KBM-7 (cell line): ENCODE data around the gene BTBD17.
A peak's percentile ranks its signal among the peaks of the same experiment; 100 is the strongest.
"Not testable (repeated sequence)": the region's sequence is repeated elsewhere in the genome, so short reads cannot be mapped to it uniquely, and the experiment has no call there.

Source experiments
- DNase-seq: peaks from one replicate; pipeline ENCODE4 v3.0.0-alpha.2; 2015
- in situ Hi-C: fragments of 300-500 bp; cut with MboI; formaldehyde crosslinking; loops from 2 replicates; pipeline ENCODE4 v1.14.3; 2020; ENCODE audit warnings: low sequenced_read_pairs, low pct_unique_long_range_greater_than_20kb, mixed read lengths

Gene BTBD17

GRCh38 chr17:74361230-74362068 lies at the start of gene BTBD17:
BTBD17 (minus strand) TSS chr17:74361868; CDS start chr17:74361819, 49 bp downstream.
- in situ Hi-C loops: no loop called here
- no peak for DNase-seq

- no peak for DNase-seq
- in situ Hi-C loops: no loop called here
Observed at GRCh38 chr17:74410001-74410443, 48.4 kb upstream of the BTBD17 start.

- in situ Hi-C loops: no loop called here
- DNase-seq: no peak
Observed at GRCh38 chr17:74408815-74409214, 47.1 kb upstream of the BTBD17 start.

- in situ Hi-C loops: no loop called here
- DNase-seq: no peak
Observed at GRCh38 chr17:74408262-74408661, 46.6 kb upstream of the BTBD17 start.

GRCh38 chr17:74407384-74407783 lies 45.7 kb upstream of the BTBD17 start:
- DNase-seq: no peak
- in situ Hi-C loops: no loop called here

GRCh38 chr17:74405311-74405710 lies 43.6 kb upstream of the BTBD17 start:
- DNase-seq, in situ Hi-C loops: not testable (repeated sequence)

GRCh38 chr17:74404789-74405188 lies 43.1 kb upstream of the BTBD17 start:
- DNase-seq: no peak
- in situ Hi-C loops: no loop called here

GRCh38 chr17:74404218-74404617 lies 42.5 kb upstream of the BTBD17 start:
- in situ Hi-C loops: no loop called here
- DNase-seq: no peak

GRCh38 chr17:74403512-74404137 lies 42.0 kb upstream of the BTBD17 start:
- in situ Hi-C loops: no loop called here
- DNase-seq: no peak

- DNase-seq: no peak
- in situ Hi-C loops: no loop called here
Observed at GRCh38 chr17:74402048-74402447, 40.4 kb upstream of the BTBD17 start.

- DNase-seq: no peak
- in situ Hi-C loops: no loop called here
Observed at GRCh38 chr17:74396567-74396966, 34.9 kb upstream of the BTBD17 start.

- in situ Hi-C loops: no loop called here
Observed at GRCh38 chr17:74394977-74395376, 33.3 kb upstream of the BTBD17 start.

GRCh38 chr17:74394275-74394950 lies 32.7 kb upstream of the BTBD17 start:
- in situ Hi-C loops: no loop called here
- DNase-seq: no peak

More at GRCh38 chr17:74394977-74395376, 33.3 kb upstream of the BTBD17 start:
- DNase-seq: no peak

GRCh38 chr17:74393346-74393942 lies 31.8 kb upstream of the BTBD17 start:
- in situ Hi-C loops: no loop called here
- DNase-seq: no peak

GRCh38 chr17:74392848-74393247 lies 31.2 kb upstream of the BTBD17 start:
- in situ Hi-C loops: no loop called here
- no peak for DNase-seq

GRCh38 chr17:74391771-74392170 lies 30.1 kb upstream of the BTBD17 start:
- DNase-seq: peak; percentile 57
- in situ Hi-C loops: no loop called here

GRCh38 chr17:74390680-74391653 lies 29.3 kb upstream of the BTBD17 start:
- in situ Hi-C loops: no loop called here
- no peak for DNase-seq

GRCh38 chr17:74389937-74390679 lies 28.4 kb upstream of the BTBD17 start:
- in situ Hi-C loops: no loop called here
- DNase-seq: no peak
